Endometrial microvascular endothelial cells (primary cell): Measurements from ENCODE around the gene TVP23A. TPM values are rescaled to one million over a fixed set of nuclear protein-coding genes. Genes with fewer than 3 reads are reported as not detected.

Source experiments
- in situ Hi-C: cut with HindIII; loops from 2 replicates; pipeline ENCODE4 v1.10.0; 2017; ENCODE audit warnings: low sequenced_read_pairs, low pct_unique_long_range_greater_than_20kb; ENCODE audit errors: inconsistent ontology term
- total RNA-seq: library from RNA; depleted of rRNA; stranded (reverse); fragments of >200 nt; gene quantifications from one replicate; pipeline ENCODE4 v1.2.3, GENCODE V29; 2015; ENCODE audit errors: inconsistent ontology term

TVP23A gene
- total RNA-seq, 1 donor from 2014 or later, result not detected

DNA sequence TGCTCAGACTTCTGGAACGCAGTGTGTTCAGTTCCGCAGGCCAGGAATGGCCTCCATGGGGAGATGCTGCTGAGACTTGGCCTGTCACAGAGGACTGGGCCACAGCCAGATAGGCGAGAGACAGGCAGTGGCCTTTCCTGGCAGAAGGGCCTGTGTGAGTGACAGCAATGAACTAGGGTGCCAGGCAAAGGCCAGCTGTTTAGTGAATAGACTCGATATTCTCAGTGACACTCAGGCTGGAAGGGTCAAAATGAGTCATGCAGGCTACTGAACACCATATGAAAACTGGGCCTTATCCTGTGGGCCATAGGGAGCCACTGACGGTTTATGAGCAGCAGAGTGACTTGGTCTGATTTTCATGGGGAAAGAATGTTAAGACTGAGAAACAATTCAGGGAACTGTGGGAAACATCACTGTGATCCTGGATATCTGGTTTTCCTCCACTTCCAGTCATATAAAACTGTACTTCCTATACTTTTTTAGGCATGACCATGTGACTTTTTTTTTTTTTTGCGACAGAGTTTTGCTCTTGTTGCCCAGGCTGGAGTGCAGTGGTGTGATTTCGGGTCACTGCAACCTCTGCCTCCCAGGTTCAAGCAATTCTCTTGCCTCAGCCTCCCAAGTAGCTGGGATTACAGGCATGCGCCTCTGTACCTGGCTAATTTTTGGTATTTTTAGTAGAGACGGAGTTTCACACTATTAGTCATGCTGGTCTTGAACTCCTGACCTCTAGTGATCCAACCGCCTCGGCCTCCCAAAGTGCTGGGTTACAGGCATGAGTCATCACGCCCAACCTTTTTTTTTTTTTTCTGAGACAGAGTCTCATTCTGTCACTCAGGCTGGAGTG is 80.1 kb downstream of the TVP23A start:
- in situ Hi-C loops, result loop anchor here (25.0 kb wide), 2 partner anchors 99 to 226 kb away; no protein-coding TSS in a partner anchor

- in situ Hi-C loops, result loop anchor here (25.0 kb wide), 2 partner anchors 100 to 225 kb away; no protein-coding TSS in a partner anchor
Measured at GRCh38 chr16:10737068-10737625, 81.4 kb downstream of the TVP23A start.

DNA sequence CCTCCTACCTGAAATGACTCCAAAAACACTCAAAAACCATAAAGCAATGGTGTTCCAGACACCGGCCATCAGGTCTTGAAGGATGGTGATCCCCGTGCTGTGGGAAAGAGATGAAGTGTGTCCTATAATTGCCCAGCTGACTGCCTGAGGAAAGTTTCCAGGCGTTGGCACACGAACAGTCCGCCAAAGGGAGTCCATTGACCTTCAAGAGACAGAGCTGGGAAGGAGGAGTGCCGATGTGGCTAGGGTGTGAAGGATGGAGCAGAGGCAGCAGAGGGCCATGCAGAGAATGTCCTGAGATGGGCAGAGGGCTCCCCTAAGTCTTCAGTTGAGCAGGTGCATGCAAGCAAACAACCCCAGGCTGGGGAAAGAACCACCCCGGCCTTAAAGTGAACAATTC is 86.8 kb downstream of the TVP23A start:
- in situ Hi-C loops, result loop anchor here (25.0 kb wide), 2 partner anchors 106 to 219 kb away; no protein-coding TSS in a partner anchor

- in situ Hi-C loops, result loop anchor here (25.0 kb wide), 2 partner anchors 108 to 217 kb away; no protein-coding TSS in a partner anchor
Measured at GRCh38 chr16:10729104-10730048, 89.2 kb downstream of the TVP23A start.

DNA sequence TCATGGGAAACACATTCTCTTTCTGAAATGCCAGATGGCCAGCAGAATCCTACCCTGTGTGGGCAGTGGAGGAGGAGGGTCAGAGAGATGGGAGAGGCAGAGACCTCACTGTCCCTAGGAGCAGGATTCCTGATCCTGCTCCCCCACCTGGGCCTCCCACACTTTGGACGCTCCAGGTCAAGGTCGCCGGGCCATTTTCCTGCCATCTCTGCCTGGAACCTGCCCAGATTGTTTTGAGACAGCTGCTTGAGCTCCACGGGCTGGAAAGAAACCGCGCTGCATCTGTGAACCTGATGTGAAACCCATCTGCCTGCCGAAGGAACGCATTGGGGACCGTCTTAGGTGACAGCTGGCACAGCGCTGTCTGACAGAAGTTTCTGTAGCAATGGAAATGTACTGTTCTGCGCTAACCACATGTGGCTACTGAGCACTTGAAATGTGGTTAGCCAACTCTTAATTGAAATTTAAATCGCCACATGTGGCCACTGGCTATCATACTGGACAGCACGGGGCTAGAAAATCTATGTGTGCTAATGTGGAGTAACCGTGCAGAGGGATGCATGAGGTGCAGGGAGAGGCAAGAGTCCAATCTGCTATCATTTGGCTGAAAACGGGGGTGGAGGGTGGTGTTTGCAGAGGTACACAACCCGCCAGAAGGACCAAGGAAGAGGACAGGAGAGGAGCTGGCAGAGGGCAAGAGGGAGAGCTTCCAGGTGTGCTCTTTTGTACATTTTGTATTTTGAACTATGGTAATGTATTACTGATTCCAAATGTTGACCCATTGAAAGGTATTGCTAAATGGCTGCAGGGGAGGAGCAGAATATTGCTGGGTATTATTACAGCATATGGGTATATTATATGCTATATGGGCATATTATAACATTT is 90.3 kb downstream of the TVP23A start:
- in situ Hi-C loops, result loop anchor here (25.0 kb wide), 2 partner anchors 109 to 216 kb away; no protein-coding TSS in a partner anchor

Other genes with a start within 250 kb of the TVP23A start
- 26.4 TPM for gene EMP2, start 238.2 kb downstream of the TVP23A start, total RNA-seq
- not detected for gene TEKT5, start 123.9 kb downstream of the TVP23A start, total RNA-seq
- 39.9 TPM for gene NUBP1, start 75.0 kb downstream of the TVP23A start, total RNA-seq
- gene CIITA, start 58.4 kb upstream of the TVP23A start, total RNA-seq, result not detected
- gene DEXI, start 123.7 kb upstream of the TVP23A start, total RNA-seq, result 96.8 TPM
- gene CLEC16A, start 125.8 kb upstream of the TVP23A start, total RNA-seq, result 13.7 TPM